ENCODE results near the gene BANK1.

DNA sequence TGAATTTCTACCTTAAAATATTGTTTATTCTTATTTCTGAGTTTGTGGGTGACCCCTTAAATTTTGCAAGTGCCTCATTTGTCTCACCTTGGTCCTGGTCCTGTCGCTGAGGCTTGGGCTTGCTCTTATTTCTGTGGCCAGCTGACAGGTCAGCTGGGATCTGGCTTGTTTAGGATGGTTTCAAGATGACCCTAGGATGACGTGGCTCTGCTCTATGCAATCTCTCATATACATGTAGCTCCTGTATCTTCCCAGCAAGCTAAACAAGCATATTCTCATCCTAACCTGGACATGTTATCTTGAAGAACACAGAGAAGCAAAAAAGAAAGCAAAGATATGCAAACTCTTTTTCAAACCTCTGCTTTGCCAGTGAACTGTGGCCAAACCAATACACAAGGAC lies 158.4 kb downstream of the BANK1 start:
- TF ChIP-seq CTCF (IDR thresholded peaks at IDR 0.05) (no peak), POLR2A (IDR thresholded peaks at IDR 0.05) (no peak), POLR2AphosphoS5 (IDR thresholded peaks at IDR 0.05) (no peak)
